Chondrocyte (in vitro differentiated cells): ENCODE data around the gene NUDT7. TPM values are rescaled to one million over a fixed set of nuclear protein-coding genes. Genes with fewer than 3 reads are reported as not detected.

Experiments
- DNase-seq: peaks from one replicate; pipeline ENCODE4 v3.0.0; 2021; ENCODE audit warnings: mixed read lengths, low spot score
- H3K27ac Mint-ChIP-seq: one replicate; pipeline ENCODE4 v1.8.0; 2021; ENCODE audit warnings: mild to moderate bottlenecking, moderate library complexity, mixed read lengths; ENCODE audit not compliant: unreplicated experiment
- H3K27me3 Mint-ChIP-seq: 2 replicates; pipeline ENCODE4 v1.8.0; 2021; ENCODE audit warnings: low read depth, mixed read lengths
- H3K36me3 Mint-ChIP-seq: 2 replicates; pipeline ENCODE4 v1.8.0; 2021; ENCODE audit warnings: low read depth, mixed read lengths
- H3K4me1 Mint-ChIP-seq: 2 replicates; pipeline ENCODE4 v1.8.0; 2021; ENCODE audit warnings: low read depth, mild to moderate bottlenecking, mixed read lengths
- H3K4me3 Mint-ChIP-seq: one replicate; pipeline ENCODE4 v1.8.0; 2021; ENCODE audit warnings: mild to moderate bottlenecking, moderate library complexity, mixed read lengths; ENCODE audit not compliant: unreplicated experiment
- H3K9me3 Mint-ChIP-seq: 2 replicates; pipeline ENCODE4 v1.8.0; 2021; ENCODE audit warnings: low read depth, mixed read lengths
- CTCF ChIP-seq: fragments of 200-600 bp; sonication (generic); IDR thresholded peaks from 2 replicates; pipeline ENCODE4 v1.5.0; 2021; ENCODE audit warnings: antibody characterized with exemption, mild to moderate bottlenecking, moderate library complexity
- total RNA-seq: library from RNA; stranded (reverse); gene quantifications from 3 replicates; pipeline ENCODE4 v1.2.1, GENCODE V29; 2021

The NUDT7 gene
- total RNA-seq, 1 donor from 2014 or later: 2.1 TPM

DNA sequence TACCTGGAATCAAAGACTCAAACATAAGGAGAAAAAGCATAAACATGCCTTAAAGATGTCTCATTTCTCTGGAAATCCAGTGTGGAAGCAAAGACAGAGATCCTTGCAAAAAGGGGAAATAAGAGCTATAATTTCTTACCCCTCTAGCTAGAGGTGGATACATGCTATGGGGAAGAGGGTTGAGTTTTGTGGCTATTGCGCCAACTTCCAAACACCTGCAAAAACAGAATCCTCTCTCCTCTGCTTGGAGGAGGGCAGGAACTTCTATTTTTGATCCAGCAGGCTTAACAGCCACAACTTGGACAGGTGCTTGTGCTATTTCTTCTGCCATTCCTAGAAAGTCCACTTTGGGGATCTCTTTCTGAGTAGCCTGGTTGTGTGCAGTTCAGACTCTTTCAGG lies 21.5 kb upstream of the NUDT7 start:
- DNase-seq: no peak
- H3K27me3 Mint-ChIP-seq: peaks cover 8% of the 10 kb centered on the region
- no peak overlapping the region for H3K4me3 Mint-ChIP-seq
- H3K27ac Mint-ChIP-seq: no peak overlapping the region
- H3K4me1 Mint-ChIP-seq: no peaks in the 10 kb centered on the region
- H3K9me3 Mint-ChIP-seq: peaks cover 5% of the 10 kb centered on the region
- no peak for TF ChIP-seq CTCF
- H3K36me3 Mint-ChIP-seq: no peaks in the 10 kb centered on the region

DNA sequence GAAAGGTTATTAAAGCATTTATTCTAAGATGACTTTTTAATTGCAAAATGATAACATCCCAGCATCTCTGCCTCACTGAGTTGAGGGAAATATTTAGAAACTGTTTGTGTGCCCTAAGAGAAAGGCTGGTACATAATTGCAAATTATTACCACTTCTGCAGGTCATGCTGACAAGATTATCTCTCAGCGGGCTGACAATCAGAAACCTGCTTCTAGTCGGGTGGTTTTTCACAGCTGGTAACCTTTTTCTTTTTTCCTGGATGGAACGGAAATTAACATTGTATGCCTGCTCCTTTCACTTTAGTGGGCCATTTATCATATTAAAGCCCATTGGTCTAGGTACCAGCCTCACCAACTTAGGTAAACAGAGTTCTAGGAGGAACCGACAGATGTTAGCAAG lies 17.0 kb upstream of the NUDT7 start:
- Mint-ChIP-seq H3K27ac (no peak overlapping the region), H3K4me1 (no peaks in the 10 kb centered on the region), H3K27me3 (peaks cover 4% of the 10 kb centered on the region), H3K9me3 (peaks cover 5% of the 10 kb centered on the region), H3K4me3 (no peak overlapping the region), H3K36me3 (no peaks in the 10 kb centered on the region)
- DNase-seq: no peak
- TF ChIP-seq CTCF: no peak

DNA sequence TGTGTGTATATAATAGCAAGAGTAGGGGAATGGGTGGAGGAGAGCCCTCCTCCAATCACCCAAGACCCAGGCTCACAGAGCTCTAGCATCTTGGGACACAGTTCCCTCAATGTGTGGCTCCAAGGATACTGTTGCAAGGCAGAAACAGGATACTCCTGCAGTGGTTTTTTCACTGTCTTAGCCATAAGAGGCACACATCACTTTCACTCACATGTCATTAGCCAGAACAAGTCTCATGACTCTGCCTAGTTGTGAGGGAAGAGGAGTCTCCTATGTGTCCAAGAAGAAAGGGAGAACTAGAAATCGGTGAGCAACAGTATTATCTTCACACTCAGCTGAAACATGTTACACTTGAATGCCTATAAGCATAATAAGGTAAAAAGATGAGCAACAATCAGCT lies 11.1 kb upstream of the NUDT7 start:
- Mint-ChIP-seq H3K4me1 (no peaks in the 10 kb centered on the region), H3K27me3 (peaks cover 9% of the 10 kb centered on the region), H3K27ac (no peak overlapping the region), H3K9me3 (no peaks in the 10 kb centered on the region), H3K36me3 (no peaks in the 10 kb centered on the region), H3K4me3 (no peak overlapping the region)
- TF ChIP-seq CTCF: no peak
- no peak for DNase-seq

- Mint-ChIP-seq H3K27ac (no peak overlapping the region), H3K36me3 (no peaks in the 10 kb centered on the region)
Observed at GRCh38 chr16:77711775-77712174, 10.5 kb upstream of the NUDT7 start.

GRCh38 chr16:77715145-77715544 lies 7.2 kb upstream of the NUDT7 start:
- H3K36me3 Mint-ChIP-seq: no peaks in the 10 kb centered on the region
- DNase-seq: no peak
- no peaks in the 10 kb centered on the region for H3K9me3 Mint-ChIP-seq
- H3K4me3 Mint-ChIP-seq: no peak overlapping the region
- H3K27me3 Mint-ChIP-seq: peaks cover 7% of the 10 kb centered on the region
- no peaks in the 10 kb centered on the region for H3K4me1 Mint-ChIP-seq
- TF ChIP-seq CTCF: no peak
- H3K27ac Mint-ChIP-seq: no peak overlapping the region

More at GRCh38 chr16:77711775-77712174, 10.5 kb upstream of the NUDT7 start:
- H3K4me1 Mint-ChIP-seq: no peaks in the 10 kb centered on the region
- H3K27me3 Mint-ChIP-seq: peaks cover 9% of the 10 kb centered on the region
- no peaks in the 10 kb centered on the region for H3K9me3 Mint-ChIP-seq
- no peak overlapping the region for H3K4me3 Mint-ChIP-seq
- DNase-seq: no peak
- TF ChIP-seq CTCF: no peak
